Glomerular visceral epithelial cell (primary cell): ENCODE measurements around the gene LEFTY1.
"Not testable (repeated sequence)": the region's sequence is repeated elsewhere in the genome, so short reads cannot be mapped to it uniquely, and the experiment has no call there.

Source experiments
- DNase-seq: peaks from one replicate; pipeline ENCODE4 v3.0.0-alpha.2; 2016; ENCODE audit errors: extremely low spot score

LEFTY1 gene

DNA sequence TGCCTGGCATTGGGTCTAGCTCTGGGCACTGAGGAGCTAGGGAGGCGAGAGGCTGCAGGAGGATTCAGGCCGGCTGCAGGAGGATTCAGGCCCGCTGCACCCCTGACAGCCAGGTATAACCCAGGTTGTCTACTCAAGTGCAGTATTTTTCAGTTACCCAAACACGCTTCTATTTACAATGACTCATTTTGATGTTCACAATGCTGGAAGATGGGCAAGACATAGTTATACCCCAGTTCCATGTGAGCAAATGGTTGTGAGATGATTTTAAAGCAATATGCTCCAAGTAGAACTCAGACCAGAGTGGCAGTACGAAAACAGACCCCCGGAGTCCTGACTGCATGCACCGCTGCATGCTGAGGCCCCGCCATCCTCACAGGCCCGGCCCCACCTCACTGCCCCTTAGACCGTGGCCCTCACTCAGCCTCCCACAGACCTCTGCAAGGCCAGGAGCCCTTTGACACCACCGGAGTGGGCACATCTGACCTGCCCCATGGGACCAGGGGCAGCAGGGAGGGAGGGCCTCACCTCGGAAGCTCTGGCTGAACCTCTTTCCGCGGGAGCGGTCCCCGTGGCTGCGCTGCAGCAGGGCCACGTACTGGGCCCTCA, 553 bp downstream of the LEFTY1 start:
- DNase-seq = no peak

DNA sequence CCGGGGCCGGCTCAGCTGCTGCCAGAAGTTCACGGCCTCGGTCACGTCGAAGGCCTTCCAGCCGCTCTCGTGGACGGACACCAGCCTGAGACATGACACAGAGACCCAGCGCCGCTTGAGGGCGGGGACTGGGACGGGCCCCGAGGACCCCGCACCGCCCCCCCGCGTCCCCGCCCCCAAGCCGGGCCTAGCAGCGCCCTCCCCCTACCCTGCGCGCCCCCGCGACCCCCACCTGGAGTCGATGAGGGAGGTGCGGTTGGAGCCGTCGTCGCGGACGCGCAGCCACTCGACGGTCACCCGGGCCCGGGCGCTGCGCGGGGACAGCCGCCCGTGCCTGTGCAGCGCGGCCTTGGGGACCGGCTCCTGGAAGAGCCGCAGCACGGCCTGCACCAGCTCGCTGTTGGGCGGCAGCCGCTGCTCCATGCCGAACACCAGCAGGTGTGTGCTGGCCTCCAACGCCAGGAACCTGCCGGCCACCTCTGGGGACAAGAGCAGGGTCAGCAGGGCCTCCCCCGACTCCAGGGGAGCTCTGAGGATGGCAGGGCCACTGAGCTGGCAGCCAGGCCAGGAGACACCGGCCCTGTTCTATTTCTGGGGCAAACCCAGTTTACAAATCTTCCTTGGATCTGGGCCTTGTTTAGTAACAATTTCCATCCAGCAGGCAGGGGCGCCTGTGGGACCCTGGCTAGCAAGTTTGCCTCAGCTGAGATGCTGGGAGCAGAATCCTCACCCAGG, 1.2 kb downstream of the LEFTY1 start:
- not testable (repeated sequence) for DNase-seq

DNA sequence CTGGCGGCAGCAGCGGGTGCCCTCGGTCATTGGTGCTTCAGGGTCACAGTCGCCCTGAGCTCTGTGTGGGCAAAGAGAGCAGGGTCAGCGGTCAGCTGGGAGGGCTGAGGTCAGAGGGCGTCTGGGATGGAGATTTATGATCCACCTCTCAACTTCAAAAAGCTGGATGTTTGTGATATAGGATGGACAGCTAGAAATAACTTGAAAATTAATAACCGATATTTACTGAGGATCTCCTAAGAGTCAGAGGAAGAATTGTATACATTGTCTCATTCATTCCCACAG, 2.0 kb downstream of the LEFTY1 start:
- no peak for DNase-seq

DNA sequence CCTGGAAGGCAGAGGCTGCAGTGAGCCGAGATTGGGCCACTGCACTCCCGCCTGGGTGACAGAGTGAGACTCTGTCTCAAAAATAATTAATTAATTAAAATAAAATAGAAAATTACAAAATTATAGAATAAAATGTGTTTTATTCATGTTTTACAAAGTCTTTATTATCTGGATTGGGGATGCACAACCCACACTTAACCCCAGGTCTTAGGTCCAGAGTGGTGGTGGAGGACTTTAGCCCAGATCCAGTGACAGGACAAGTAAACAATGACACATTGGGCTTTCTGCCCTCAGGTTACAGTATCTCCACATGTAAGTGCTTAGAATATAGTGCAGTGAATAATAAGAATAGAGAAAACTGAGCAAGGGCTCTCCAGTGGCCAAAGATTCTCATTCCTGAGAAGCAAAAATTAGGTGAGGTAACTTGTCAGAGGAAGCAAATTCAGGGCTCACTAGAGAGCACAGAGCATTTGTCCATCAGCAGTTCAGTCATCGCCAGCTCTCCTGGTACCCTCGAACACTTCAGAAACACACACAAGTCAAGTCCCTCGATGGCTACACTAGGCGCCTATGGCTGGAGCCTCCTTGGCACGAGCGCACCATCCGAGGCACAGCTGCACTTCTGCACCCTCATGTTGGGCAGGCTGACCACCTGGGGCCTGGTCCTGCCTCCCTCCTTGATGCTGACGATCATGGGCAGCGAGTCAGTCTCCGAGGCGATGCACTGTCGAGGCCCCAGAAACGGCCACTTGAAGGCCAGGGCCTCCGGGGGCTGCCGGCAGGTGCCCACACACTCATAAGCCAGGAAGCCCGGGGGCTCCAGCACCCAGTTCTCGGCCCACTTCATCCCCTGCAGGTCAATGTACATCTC, 2.6 kb downstream of the LEFTY1 start:
- DNase-seq = no peak

DNA sequence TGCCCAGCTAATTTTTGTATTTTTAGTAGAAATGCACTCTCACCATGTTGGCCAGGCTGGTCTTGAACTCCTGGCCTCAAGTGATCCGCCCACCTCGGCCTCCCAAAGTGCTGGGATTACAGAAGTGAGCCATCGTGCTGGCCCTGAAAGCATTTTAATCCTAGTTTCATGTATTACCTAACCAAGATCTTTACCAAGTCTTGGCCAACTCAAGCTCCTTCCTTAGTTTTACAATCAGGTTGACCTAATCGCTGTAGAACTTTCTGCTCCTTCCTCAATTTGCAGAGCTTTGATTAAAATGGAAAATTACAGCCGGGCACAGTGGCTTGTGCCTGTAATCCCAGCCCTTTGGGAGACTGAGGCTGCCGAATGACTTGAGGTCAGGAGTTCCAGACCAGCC, 3.6 kb downstream of the LEFTY1 start:
- DNase-seq = no peak

DNA sequence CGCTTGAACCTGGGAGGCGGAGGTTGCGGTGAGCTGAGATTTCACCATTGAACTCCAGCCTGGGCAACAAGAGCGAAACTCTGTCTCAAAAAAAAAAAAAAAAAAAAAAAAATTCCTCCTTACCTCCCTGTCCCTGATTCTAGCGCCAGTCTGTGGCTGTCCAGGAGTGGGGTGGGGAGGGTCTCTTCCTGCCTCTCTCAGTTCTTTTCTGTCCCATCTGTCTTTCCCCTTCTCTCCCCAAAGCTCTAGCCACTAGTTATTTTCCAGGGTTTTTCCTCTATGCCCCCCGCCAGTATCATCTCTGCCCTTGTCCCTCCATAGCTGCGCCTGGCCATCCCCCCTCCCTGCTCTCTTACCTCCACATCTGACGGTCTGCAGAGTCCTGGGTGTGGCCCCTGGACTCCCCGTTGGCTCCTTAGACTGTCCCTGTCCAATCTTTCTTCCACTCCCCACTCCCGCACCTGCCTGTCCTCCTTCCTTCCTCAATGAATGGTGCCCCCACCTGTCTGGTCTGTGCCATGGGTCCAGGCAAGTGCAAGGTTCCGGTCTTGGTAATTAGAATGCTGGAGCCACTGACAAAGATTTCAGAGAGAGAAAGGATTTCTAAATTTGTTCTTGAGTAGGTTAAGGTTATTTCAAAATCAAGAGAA, 5.2 kb downstream of the LEFTY1 start:
- DNase-seq = no peak

DNA sequence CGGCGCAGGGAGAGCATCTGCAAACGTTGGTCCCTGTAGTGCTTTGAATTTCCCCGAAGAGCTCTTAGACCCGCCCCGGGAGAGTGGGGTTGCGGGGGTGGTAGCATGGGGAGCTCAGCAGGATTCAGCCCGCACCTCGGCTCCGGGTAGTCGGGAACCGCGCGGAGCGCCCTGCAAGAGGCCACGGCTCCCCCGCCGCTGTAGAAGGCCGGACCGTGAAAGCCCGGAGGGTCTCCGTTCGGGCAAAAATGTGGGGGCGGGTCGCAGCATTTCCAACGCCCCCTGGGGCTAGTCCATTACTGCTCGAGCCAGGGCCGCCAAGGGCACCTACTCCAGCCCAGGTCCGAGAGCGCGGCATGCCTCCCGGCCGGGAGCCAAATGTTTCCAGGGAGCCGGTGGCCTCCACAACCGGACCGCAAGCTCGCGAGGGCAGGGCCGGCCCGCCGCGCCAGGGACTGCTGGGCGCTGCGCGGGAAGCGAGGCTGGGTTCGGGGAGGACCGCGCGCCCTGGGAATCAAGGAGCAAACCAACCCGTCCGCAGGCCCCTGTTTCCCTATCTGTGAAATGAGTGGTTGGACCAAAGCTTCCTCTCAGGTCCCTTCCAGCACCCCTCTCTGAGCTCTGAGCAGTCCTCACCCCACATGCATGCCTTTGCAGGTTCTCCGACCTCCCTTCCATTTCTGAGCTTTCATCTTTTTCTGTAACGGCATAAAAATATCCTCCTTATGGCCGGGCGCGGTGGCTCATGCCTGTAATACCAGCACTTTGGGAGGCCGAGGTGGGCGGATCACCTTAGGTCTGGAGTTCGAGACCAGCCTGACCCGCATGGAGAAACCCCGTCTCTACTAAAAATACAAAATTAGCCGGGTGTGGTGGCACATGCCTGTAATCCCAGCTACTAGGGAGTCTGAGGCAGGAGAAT, 6.0 kb downstream of the LEFTY1 start:
- DNase-seq = peak; percentile 53

DNA sequence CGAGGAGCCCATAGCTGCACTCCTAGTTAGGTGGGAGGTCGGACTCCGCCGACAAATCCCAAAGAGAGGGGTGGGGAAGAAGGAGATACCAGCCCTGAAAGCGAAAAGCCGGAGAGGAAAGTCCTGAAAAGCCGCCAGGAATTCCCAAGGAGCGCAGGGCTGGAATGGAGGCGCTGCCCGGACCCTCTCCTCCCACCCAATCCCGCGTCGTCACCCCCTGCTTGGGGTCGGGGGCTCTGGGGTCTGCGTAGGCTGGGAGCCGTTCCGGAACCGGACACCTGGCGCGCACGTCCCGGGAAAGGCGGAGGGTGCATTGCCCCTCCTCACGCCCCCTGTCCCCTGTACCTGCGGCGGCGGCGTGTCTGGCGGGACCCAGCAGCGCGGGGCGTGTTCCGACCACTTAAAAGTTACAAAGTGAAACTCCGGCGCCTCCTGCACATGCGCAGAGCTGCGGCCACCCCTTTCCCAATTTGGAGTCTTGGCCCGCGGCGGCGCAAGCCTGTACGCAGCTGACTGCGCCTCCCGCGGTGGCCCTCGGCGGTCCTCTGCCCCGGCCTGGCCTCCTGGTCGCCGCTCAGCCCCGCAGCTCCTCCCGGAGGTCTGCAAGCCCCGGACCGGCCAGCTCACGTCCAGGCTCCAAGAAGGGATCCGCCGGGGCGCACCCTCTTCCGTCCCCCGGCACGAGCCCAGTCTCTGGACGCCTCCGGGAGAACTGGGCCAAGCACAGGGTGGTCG, 6.8 kb downstream of the LEFTY1 start, which contains the start of gene TMEM63A:
TMEM63A (minus strand) TSS at position 422 of the 735 bp plus-strand sequence. CDS start 4,800 bp downstream, outside the sequence.
- peak; percentile 88 for DNase-seq

DNA sequence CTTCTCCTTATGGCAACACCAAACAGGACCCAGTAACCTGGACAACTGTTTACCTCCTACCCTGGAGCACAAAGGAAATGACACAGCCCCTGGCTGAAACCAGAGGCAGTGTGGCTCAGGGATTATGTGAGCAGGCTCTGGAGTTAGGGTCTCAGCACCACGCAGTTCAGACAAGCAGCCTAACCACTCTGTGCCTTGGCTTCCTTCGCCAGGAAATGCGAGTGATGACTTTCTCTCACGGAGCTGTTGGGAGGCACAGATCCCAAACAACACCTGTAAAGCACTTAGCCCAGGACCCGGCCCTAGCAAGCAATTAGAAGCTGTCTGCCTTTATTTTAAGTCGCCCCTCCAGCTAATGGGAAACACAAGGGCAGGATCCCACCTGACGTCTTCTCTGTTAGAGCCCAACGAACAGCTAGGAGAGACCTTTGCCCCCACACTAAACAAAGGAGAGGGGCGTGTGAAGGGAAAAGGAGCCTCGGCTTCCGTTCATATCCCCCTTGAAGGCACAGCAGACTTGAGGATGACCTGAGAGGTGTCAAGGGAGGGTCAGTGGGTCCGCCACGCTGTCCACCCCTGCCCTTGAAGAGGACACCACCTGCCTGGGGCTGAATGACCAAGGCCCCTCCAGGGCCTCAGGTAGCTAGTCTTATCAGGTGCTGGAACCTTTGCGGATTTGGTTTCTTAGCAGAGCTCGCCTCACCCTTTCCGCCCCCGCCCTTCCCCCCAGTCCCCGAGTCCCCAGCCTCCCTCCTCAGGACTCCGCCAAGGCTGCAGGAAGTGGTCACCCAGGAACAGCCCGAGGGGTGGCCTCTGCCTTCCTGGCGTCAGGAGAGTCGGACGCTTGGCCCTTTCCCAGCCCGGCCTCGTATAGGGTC, 7.6 kb downstream of the LEFTY1 start:
- peak; percentile 54 for DNase-seq

DNA sequence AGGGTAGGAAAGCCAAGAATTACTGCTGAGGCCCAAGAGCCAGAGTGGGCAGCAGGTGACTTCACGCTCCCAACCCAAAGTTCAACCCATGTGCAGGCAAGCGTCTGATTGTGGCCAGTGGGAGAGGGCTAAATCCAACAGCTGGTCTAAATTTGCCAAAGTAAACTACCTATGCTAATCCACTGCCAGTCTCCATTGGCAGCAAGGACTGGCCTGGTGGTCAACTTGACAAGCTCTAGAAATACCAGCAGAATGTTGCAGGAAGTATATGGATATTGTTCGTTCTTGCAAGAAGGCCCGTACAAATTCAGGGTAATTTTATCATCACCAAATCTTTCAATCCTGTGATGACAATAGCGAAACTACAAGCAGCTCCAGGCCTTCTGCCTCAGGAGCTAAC, 8.3 kb downstream of the LEFTY1 start:
- DNase-seq = no peak

DNA sequence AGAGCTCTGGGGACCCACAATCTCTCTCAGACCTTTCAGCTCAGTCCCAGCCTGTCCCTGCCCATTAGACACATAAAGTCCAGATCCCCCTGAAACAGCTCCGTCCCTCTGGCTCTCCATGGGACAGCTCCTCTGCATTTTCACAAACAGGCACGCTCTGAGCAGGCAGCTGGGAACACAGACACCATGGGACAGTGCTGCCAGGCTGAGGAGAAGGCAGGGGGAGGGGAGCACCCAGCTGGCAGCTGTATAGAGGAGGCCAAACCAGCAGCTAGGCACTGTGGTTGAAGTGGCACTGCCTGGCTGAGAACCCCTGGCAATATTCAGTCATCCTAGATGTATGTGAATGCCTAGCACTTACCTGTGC, 8.7 kb downstream of the LEFTY1 start:
- DNase-seq = no peak

DNA sequence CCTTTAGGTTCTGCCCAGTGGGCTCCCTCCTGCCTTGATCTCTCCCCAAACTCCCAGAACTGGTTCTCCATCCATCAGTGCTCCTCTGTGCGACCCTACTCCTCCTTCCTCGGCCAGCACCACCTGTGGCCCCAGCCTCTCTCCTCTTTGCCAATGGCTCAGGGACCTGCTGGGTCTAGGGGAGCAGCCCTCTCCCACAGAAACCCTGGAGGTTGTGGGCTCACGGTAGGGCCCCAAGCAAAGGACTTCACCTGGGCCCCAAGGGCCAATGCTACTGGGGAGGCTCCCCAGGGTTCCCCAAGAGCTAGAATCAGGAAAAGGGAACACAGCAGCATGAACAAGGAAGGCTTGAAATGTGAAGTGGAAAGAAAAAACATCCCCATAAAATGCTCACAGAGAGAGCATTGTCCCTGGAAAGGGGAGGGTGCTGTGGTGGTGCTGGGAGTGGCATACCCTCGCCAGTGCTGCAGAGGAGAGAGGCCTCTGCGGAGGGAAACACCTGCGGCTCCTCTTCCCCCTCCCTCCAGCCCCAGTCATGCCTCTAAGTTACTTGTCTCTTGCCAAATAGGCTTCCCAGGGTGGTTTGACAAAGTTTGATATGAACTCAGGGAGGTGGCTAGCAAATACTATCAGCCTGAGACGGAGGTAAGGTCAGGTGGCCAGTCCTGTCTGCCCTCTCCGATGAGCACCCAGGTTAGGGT, 9.3 kb downstream of the LEFTY1 start:
- no peak for DNase-seq

DNA sequence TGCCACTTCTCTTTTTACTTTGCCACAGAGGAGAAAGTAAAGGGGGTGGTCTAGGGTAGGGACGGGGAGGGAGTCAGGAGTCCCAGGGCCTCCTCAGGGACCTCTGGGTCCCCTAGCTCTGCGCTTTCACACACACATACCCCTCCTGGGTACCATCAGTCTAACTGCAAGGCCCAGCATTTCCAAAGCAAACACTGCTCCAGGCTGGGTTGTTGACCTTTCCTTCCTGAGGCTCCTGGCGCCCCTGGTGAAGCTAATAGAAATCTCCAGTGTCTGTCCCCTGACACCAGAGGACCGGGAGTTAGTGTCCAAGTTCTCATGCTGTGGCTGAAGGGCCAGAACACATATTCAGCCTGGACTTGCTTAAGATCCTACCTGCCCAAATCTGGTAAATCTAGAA, 10.7 kb downstream of the LEFTY1 start:
- no peak for DNase-seq

DNA sequence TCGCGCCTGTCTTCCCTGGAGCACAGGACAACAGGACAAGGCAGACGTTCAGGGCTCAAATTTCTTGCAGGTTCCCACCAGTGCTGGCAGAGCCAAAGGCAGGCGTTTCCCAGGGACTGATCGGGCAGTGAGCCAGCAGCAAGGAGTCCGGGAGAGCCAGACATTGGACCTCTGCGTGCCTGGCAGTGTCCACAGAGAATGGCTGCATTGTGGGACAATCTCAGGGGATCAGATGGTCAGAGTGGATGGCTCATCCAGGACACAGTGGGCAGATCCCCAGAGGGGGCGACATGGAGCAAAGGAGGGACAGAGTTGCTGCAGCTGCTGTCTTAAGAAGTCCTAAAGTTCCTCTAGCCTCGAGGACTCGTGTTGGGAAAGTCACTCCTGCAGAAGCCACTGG, 11.4 kb downstream of the LEFTY1 start:
- peak; percentile 32 for DNase-seq

DNA sequence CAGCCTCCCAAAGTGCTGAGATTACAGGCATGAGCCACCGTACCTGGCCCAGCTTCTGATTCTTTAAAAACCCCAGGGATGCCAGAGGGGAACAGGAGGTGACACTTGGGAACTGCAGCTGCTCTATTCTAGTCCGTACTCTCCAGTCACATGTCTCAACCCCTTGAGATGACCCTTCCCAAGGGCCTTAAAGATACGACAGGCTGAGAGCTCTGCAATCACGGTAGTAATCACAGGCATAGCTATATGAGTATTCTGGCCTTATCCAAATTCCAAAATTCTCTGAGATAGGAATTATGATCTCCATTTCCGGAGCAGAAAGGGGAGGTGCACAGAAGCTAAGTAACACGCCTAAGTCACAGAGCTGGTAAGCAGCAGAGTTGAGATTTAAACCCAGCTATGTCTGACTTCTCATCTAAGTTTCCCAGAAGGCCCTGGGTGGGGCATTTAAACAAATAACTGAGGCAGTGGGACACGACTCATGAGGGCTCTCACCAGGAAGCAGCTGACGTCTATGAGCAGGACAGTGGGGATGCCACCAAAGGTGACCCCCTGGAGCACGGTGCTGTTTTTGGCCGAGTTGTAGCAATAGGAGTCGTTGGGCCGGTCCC, 11.9 kb downstream of the LEFTY1 start:
- DNase-seq = no peak

DNA sequence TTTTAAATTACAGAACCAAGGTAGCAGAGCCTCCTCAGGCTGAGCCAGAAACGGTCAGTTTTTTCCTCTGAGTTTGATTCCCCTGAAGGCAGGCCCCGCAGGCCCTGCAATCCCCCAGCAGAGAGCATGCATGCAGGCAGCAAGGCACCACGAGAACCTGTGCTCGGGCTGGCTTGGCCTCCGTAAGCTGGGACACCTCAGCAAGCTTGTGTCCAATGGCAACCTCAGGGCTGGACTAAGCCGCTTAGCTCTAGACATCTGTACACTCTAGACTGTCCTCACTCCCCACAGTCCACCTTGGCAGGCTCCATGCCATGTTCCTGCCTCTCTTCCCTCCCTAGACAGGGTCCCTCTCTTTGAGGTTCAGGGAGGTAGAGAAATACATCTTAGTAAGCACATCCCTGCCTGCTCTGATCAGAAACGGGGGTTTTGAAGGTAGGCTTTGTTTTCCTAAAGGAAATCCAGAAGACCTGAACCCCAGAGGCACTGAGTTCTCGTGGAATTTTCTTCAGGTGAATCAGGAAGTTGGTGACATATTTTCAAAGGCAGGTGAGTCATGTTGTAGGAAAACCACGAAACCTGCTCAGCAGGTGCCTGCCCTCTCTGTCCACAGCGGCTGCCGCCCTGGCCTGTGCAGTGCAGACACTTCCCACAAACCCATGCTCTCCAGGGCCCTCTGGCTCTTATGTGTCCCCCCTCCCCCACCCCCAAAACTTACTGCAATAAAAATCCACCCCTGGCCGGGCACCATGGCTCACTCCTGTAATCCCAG, 13.7 kb downstream of the LEFTY1 start:
- DNase-seq = peak; percentile 18

DNA sequence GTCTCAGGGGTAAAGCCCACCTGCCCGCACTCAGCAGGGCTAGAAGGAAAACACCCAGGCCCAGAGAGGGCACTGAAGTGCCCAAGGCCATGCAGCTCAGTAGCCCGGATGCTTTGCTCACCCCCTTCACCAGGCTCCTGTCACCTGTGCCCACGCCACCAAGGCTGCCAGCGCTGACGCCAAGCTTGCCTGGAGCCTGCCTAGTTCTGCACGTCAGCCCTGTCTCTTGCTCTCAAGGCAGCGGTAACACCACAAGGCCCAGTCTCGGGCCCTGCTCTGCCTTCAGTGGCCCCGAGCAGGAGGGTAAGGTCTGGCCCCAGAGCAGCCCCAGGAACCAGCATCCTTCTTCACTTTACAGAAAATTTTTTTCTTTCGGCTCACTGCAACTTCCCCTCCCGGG, 14.5 kb downstream of the LEFTY1 start:
- no peak for DNase-seq
